ENCODE results near the gene IL13RA1. TPM values are rescaled to one million over a fixed set of nuclear protein-coding genes. Genes with fewer than 3 reads are reported as not detected.

IL13RA1 gene
- total RNA-seq, 6 experiments from 2014 or later, result 55.2 to 76.7 (median 66.8) TPM

- no peak for DNase-seq
- Mint-ChIP-seq H3K36me3 (ENCODE audit: low read depth) (peaks cover 4% of the 10 kb centered on the region; the same call in 1 of the 2 replicates), H3K4me1 (ENCODE audit: low read depth) (peaks cover 49% of the 10 kb centered on the region), H3K27me3 (ENCODE audit: insufficient read depth) (no peaks in the 10 kb centered on the region), H3K9me3 (no peaks in the 10 kb centered on the region), H3K4me3 (no peak overlapping the region), H3K27ac (no peak overlapping the region)
- no peak for TF ChIP-seq CTCF (IDR thresholded peaks at IDR 0.05)
Observed at GRCh38 chrX:118740276-118740889, 13.0 kb downstream of the IL13RA1 start.

GRCh38 chrX:118742176-118742575 lies 14.8 kb downstream of the IL13RA1 start:
- peaks cover 36% of the 10 kb centered on the region for H3K4me1 Mint-ChIP-seq (ENCODE audit: low read depth)
- DNase-seq, result no peak
- TF ChIP-seq CTCF (IDR thresholded peaks at IDR 0.05), result no peak
- H3K4me3 Mint-ChIP-seq, result no peak overlapping the region
- H3K9me3 Mint-ChIP-seq, result no peaks in the 10 kb centered on the region
- H3K36me3 Mint-ChIP-seq (ENCODE audit: low read depth), result peaks cover 4% of the 10 kb centered on the region; the same call in 1 of the 2 replicates
- H3K27ac Mint-ChIP-seq, result no peak overlapping the region
- no peaks in the 10 kb centered on the region for H3K27me3 Mint-ChIP-seq (ENCODE audit: insufficient read depth)

- no peak for TF ChIP-seq CTCF (IDR thresholded peaks at IDR 0.05)
- H3K4me1 Mint-ChIP-seq (ENCODE audit: low read depth), result peaks cover 25% of the 10 kb centered on the region
- H3K4me3 Mint-ChIP-seq, result peak overlapping the region; percentile 48
- peak overlapping the region; percentile 90 for H3K27ac Mint-ChIP-seq
- no peaks in the 10 kb centered on the region for H3K27me3 Mint-ChIP-seq (ENCODE audit: insufficient read depth)
- no peaks in the 10 kb centered on the region for H3K9me3 Mint-ChIP-seq
- DNase-seq, result no peak
- no peaks in the 10 kb centered on the region for H3K36me3 Mint-ChIP-seq (ENCODE audit: low read depth)
Observed at GRCh38 chrX:118745570-118745969, 18.2 kb downstream of the IL13RA1 start.

- Mint-ChIP-seq H3K27me3 (ENCODE audit: insufficient read depth) (no peaks in the 10 kb centered on the region), H3K4me3 (no peak overlapping the region), H3K9me3 (no peaks in the 10 kb centered on the region), H3K36me3 (ENCODE audit: low read depth) (peaks cover 9% of the 10 kb centered on the region; the same call in 1 of the 2 replicates), H3K27ac (no peak overlapping the region), H3K4me1 (ENCODE audit: low read depth) (peaks cover 26% of the 10 kb centered on the region)
- DNase-seq, result no peak
- no peak for TF ChIP-seq CTCF (IDR thresholded peaks at IDR 0.05)
Observed at GRCh38 chrX:118751950-118752783, 24.8 kb downstream of the IL13RA1 start.

- peaks cover 26% of the 10 kb centered on the region for H3K4me1 Mint-ChIP-seq (ENCODE audit: low read depth)
- no peak overlapping the region for H3K4me3 Mint-ChIP-seq
- H3K9me3 Mint-ChIP-seq, result no peaks in the 10 kb centered on the region
- H3K36me3 Mint-ChIP-seq (ENCODE audit: low read depth), result peaks cover 9% of the 10 kb centered on the region; the same call in 1 of the 2 replicates
- H3K27me3 Mint-ChIP-seq (ENCODE audit: insufficient read depth), result no peaks in the 10 kb centered on the region
- TF ChIP-seq CTCF (IDR thresholded peaks at IDR 0.05), result no peak
- no peak for DNase-seq
- no peak overlapping the region for H3K27ac Mint-ChIP-seq
Observed at GRCh38 chrX:118755633-118756032, 28.2 kb downstream of the IL13RA1 start.
